HEK293 (cell line): ENCODE measurements around the gene KDM6A.

Experiments used
- CTCF ChIA-PET: fragments of 350-600 bp; formaldehyde crosslinking; extraction: SDS; loops from one replicate; lab custom pipeline; 2021; ENCODE audit warnings: antibody characterized with exemption; lab: Yijun Ruan, JAX
- POLR2A ChIA-PET: fragments of 300-600 bp; formaldehyde crosslinking; extraction: SDS; loops from one replicate; lab custom pipeline; 2020; ENCODE audit warnings: antibody characterized with exemption, inconsistent platforms; lab: Yijun Ruan, JAX
- H3K27ac ChIP-seq: fragments of 200-500 bp; sonication (Bioruptor generic); 2 replicates; pipeline ENCODE4 v1.5.1; 2014; ENCODE audit warnings: low read depth, low read length, control low read depth, inconsistent platforms; ENCODE audit errors: extremely low read depth
- H3K36me3 ChIP-seq, 2 experiments: fragments of 200-500 bp in 1 of 2; sonication (Bioruptor generic) in 1 of 2; 1 replicate in 1 of 2; 2 replicates in 1 of 2; pipeline ENCODE4 v1.5.1; 2014 to 2017; ENCODE audit warnings: inconsistent platforms in 2 of 2, low read length in 2 of 2; ENCODE audit not compliant: control insufficient read depth in 2 of 2, insufficient read depth in 1 of 2
- H3K4me1 ChIP-seq: fragments of 200-500 bp; sonication (Bioruptor generic); 2 replicates; pipeline ENCODE4 v1.5.1; 2014; ENCODE audit warnings: mild to moderate bottlenecking, low read length, inconsistent platforms; ENCODE audit not compliant: control insufficient read depth, insufficient read depth
- H3K4me3 ChIP-seq: 2 replicates; pipeline ENCODE4 v1.5.1; 2011; ENCODE audit warnings: low read depth, mild to moderate bottlenecking, control low read depth, low read length, moderate library complexity
- H3K9me3 ChIP-seq: fragments of 200-500 bp; sonication (Bioruptor generic); 2 replicates; pipeline ENCODE4 v1.5.1; 2014; ENCODE audit warnings: low read depth, low read length, inconsistent platforms; ENCODE audit not compliant: control insufficient read depth, insufficient read depth
- BCL11B ChIP-seq: fragments of 450-650 bp; formaldehyde crosslinking; IDR thresholded peaks from 2 replicates; pipeline ENCODE4 v1.5.1; 2016; ENCODE audit warnings: low read depth, missing biosample characterization, missing genetic modification characterization
- HIC1 ChIP-seq: fragments of 450-650 bp; formaldehyde crosslinking; IDR thresholded peaks from 2 replicates; pipeline ENCODE4 v1.5.1; 2016; ENCODE audit warnings: missing biosample characterization, missing genetic modification characterization
- KLF9 ChIP-seq: fragments of 450-650 bp; formaldehyde crosslinking; IDR thresholded peaks from 2 replicates; pipeline ENCODE4 v1.5.1; 2016; ENCODE audit warnings: missing biosample characterization, missing genetic modification characterization, low read depth
- MEIS1 ChIP-seq: sonication (generic); formaldehyde crosslinking; IDR thresholded peaks from 2 replicates; pipeline ENCODE4 v1.8.1; 2022; ENCODE audit warnings: missing genetic modification reagents, mild to moderate bottlenecking, borderline replicate concordance
- TCF7L2 ChIP-seq: IDR thresholded peaks from 2 replicates; pipeline ENCODE4 v1.6.1; 2011; ENCODE audit warnings: low read depth, mild to moderate bottlenecking, inconsistent platforms, low read length, moderate library complexity, borderline replicate concordance
- ZBTB26 ChIP-seq: fragments of 450-650 bp; formaldehyde crosslinking; optimal IDR thresholded peaks from 2 replicates; pipeline ENCODE3; 2016; ENCODE audit warnings: missing biosample characterization, mild to moderate bottlenecking, missing genetic modification characterization
- ZBTB49 ChIP-seq: fragments of 450-650 bp; formaldehyde crosslinking; IDR thresholded peaks from 2 replicates; pipeline ENCODE4 v1.5.1; 2016; ENCODE audit warnings: missing biosample characterization, missing genetic modification characterization, low read depth
- ZFP37 ChIP-seq: fragments of 450-650 bp; formaldehyde crosslinking; IDR thresholded peaks from 2 replicates; pipeline ENCODE4 v1.5.1; 2016; ENCODE audit warnings: missing biosample characterization, missing genetic modification characterization
- ZFP69B ChIP-seq: fragments of 450-650 bp; formaldehyde crosslinking; IDR thresholded peaks from 2 replicates; pipeline ENCODE4 v1.5.1; 2016; ENCODE audit warnings: missing biosample characterization, missing genetic modification characterization
- ZNF10 ChIP-seq: fragments of 450-650 bp; formaldehyde crosslinking; IDR thresholded peaks from 2 replicates; pipeline ENCODE4 v1.5.1; 2017; ENCODE audit warnings: missing biosample characterization, missing genetic modification characterization
- ZNF121 ChIP-seq: fragments of 450-650 bp; formaldehyde crosslinking; IDR thresholded peaks from 2 replicates; pipeline ENCODE4 v1.5.1; 2016; ENCODE audit warnings: missing biosample characterization, missing genetic modification characterization
- ZNF138 ChIP-seq: fragments of 450-650 bp; formaldehyde crosslinking; IDR thresholded peaks from 2 replicates; pipeline ENCODE4 v1.5.1; 2016; ENCODE audit warnings: missing biosample characterization, missing genetic modification characterization, borderline replicate concordance
- ZNF169 ChIP-seq: fragments of 450-650 bp; formaldehyde crosslinking; IDR thresholded peaks from 2 replicates; pipeline ENCODE4 v1.5.1; 2016; ENCODE audit warnings: missing biosample characterization, missing genetic modification characterization
- ZNF211 ChIP-seq: fragments of 450-650 bp; formaldehyde crosslinking; IDR thresholded peaks from 2 replicates; pipeline ENCODE4 v1.5.1; 2016; ENCODE audit warnings: low read depth, missing biosample characterization, missing genetic modification characterization
- ZNF274 ChIP-seq, 2 experiments: fragments of 200-500 bp in 1 of 2; fragments of 450-650 bp in 1 of 2; sonication (Bioruptor generic) in 1 of 2; formaldehyde crosslinking in 1 of 2; IDR thresholded peaks; 2 replicates each; pipeline versions ENCODE4 v1.5.1 to v1.6.1; 2014 to 2016; ENCODE audit warnings: borderline replicate concordance in 1 of 2, inconsistent platforms in 1 of 2, low read length in 1 of 2, missing biosample characterization in 1 of 2, missing genetic modification characterization in 1 of 2
- ZNF292 ChIP-seq: fragments of 450-650 bp; formaldehyde crosslinking; IDR thresholded peaks from 2 replicates; pipeline ENCODE4 v1.5.1; 2016; ENCODE audit warnings: low read depth, missing biosample characterization, missing genetic modification characterization, borderline replicate concordance
- ZNF366 ChIP-seq: fragments of 450-650 bp; formaldehyde crosslinking; conservative IDR thresholded peaks from 2 replicates; pipeline ENCODE4 v1.5.1; 2016; ENCODE audit warnings: missing biosample characterization, missing genetic modification characterization
- ZNF510 ChIP-seq: fragments of 450-650 bp; formaldehyde crosslinking; IDR thresholded peaks from 2 replicates; pipeline ENCODE4 v1.5.1; 2018; ENCODE audit warnings: mild to moderate bottlenecking, missing genetic modification characterization, missing biosample characterization; ENCODE audit not compliant: insufficient replicate concordance
- ZNF513 ChIP-seq: fragments of 450-650 bp; IDR thresholded peaks from 2 replicates; pipeline ENCODE4 v1.5.1; 2018; ENCODE audit warnings: missing biosample characterization, missing genetic modification characterization
- ZNF549 ChIP-seq: fragments of 450-650 bp; IDR thresholded peaks from 2 replicates; pipeline ENCODE4 v1.5.1; 2018; ENCODE audit warnings: missing biosample characterization, missing genetic modification characterization, mild to moderate bottlenecking, inconsistent platforms, moderate library complexity
- ZNF621 ChIP-seq: fragments of 450-650 bp; formaldehyde crosslinking; IDR thresholded peaks from 2 replicates; pipeline ENCODE4 v1.5.1; 2017; ENCODE audit warnings: missing biosample characterization, missing genetic modification characterization
- ZNF707 ChIP-seq: fragments of 450-650 bp; formaldehyde crosslinking; IDR thresholded peaks from 2 replicates; pipeline ENCODE4 v1.5.1; 2016; ENCODE audit warnings: missing biosample characterization, missing genetic modification characterization
- ZNF76 ChIP-seq: fragments of 450-650 bp; formaldehyde crosslinking; IDR thresholded peaks from 2 replicates; pipeline ENCODE4; 2016; ENCODE audit warnings: low read depth, missing biosample characterization, missing genetic modification characterization, borderline replicate concordance
- ZNF776 ChIP-seq: fragments of 450-650 bp; formaldehyde crosslinking; IDR thresholded peaks from 2 replicates; pipeline ENCODE4 v1.5.0; 2017; ENCODE audit warnings: missing biosample characterization, missing genetic modification characterization, borderline replicate concordance
- ZSCAN5A ChIP-seq: fragments of 450-650 bp; formaldehyde crosslinking; IDR thresholded peaks from 2 replicates; pipeline ENCODE4 v1.5.1; 2016; ENCODE audit warnings: missing biosample characterization, missing genetic modification characterization

Gene KDM6A

GRCh38 chrX:44945736-44946135 lies 72.7 kb downstream of the KDM6A start:
- H3K36me3 ChIP-seq: no peaks in the 10 kb centered on the region; a peak in 1 of 3 replicates
- ChIA-PET POLR2A (no interaction called here), CTCF (interaction anchor here (0.8 to 1.3 kb wide), 3 partner anchors 84 to 987 kb away, joined by 3 to 4 read pairs (median 3); no protein-coding TSS in a partner anchor)
- no peak overlapping the region for H3K4me3 ChIP-seq
- peaks cover 15% of the 10 kb centered on the region for H3K4me1 ChIP-seq
- peak; percentile 30; the same call in 1 of the 2 replicates for TF ChIP-seq TCF7L2
- TF ChIP-seq ZNF707 (tag by site-specific recombination): no peak
- no peak for TF ChIP-seq MEIS1 (CRISPR knock-in tag)
- TF ChIP-seq ZNF292 (tag by site-specific recombination): no peak
- no peak for TF ChIP-seq ZNF211 (tag by site-specific recombination)
- TF ChIP-seq ZNF776 (tag by site-specific recombination): no peak
- no peak for TF ChIP-seq ZNF10 (tag by site-specific recombination)
- H3K9me3 ChIP-seq: no peaks in the 10 kb centered on the region
- no peak overlapping the region for H3K27ac ChIP-seq

GRCh38 chrX:44946771-44947170 lies 73.8 kb downstream of the KDM6A start:
- Histone ChIP-seq H3K9me3 (no peaks in the 10 kb centered on the region), H3K4me3 (no peak overlapping the region), H3K27ac (no peak overlapping the region), H3K4me1 (peaks cover 19% of the 10 kb centered on the region), H3K36me3 (no peaks in the 10 kb centered on the region; a peak in 1 of 3 replicates)
- CTCF ChIA-PET: no interaction called here
- POLR2A ChIA-PET: no interaction called here
- TF ChIP-seq ZNF138: no peak
- TF ChIP-seq ZSCAN5A (tag by site-specific recombination): no peak
- peak; percentile 45; the same call in 1 of the 2 replicates for TF ChIP-seq ZNF549
- TF ChIP-seq HIC1 (tag by site-specific recombination): no peak
- no peak for TF ChIP-seq ZBTB49 (tag by site-specific recombination)
- TF ChIP-seq BCL11B: no peak
- TF ChIP-seq ZBTB26 (tag by site-specific recombination): no peak
- no peak for TF ChIP-seq ZNF76
- no peak for TF ChIP-seq ZNF121 (tag by site-specific recombination)
- no peak for TF ChIP-seq ZNF513 (tag by site-specific recombination)
- TF ChIP-seq ZNF621: no peak
- TF ChIP-seq ZFP37 (tag by site-specific recombination): no peak
- no peak for TF ChIP-seq ZNF169 (tag by site-specific recombination)
- TF ChIP-seq ZNF274 (IDR thresholded peaks at IDR 0.05; ENCODE audit: low read length): no peak
- TF ChIP-seq ZNF274 (tag by site-specific recombination; IDR thresholded peaks at IDR 0.05; ENCODE audit: borderline replicate concordance): no peak
- TF ChIP-seq KLF9 (tag by site-specific recombination): no peak
- TF ChIP-seq ZFP69B: no peak
- no peak for TF ChIP-seq ZNF366 (tag by site-specific recombination)
- TF ChIP-seq ZNF510 (tag by site-specific recombination): peak; percentile 29
